NCI-H82 (cell line): ENCODE results near the gene DNM3.
"Not testable (repeated sequence)": the region's sequence is repeated elsewhere in the genome, so short reads cannot be mapped to it uniquely, and the experiment has no call there.

Source experiments
- DNase-seq: peaks from one replicate; lab custom pipeline; 2025; lab: John Stamatoyannopoulos, UW

DNM3 gene

GRCh38 chr1:171841050-171841910 lies at the start of gene DNM3:
TSS of gene DNM3 (plus strand) at chr1:171841498. CDS start at chr1:171841657, 159 bp downstream.
- DNase-seq, result peak; percentile 90

GRCh38 chr1:171792656-171793369 lies 48.5 kb upstream of the DNM3 start:
- DNase-seq, result no peak

GRCh38 chr1:171793636-171794035 lies 47.7 kb upstream of the DNM3 start:
- no peak for DNase-seq

- no peak for DNase-seq
Observed at GRCh38 chr1:171794085-171794484, 47.2 kb upstream of the DNM3 start.

- DNase-seq, result no peak
Observed at GRCh38 chr1:171796592-171796991, 44.7 kb upstream of the DNM3 start.

GRCh38 chr1:171798311-171798710 lies 43.0 kb upstream of the DNM3 start:
- DNase-seq, result no peak

GRCh38 chr1:171798765-171799164 lies 42.5 kb upstream of the DNM3 start:
- DNase-seq, result no peak

GRCh38 chr1:171799166-171799565 lies 42.1 kb upstream of the DNM3 start:
- no peak for DNase-seq

GRCh38 chr1:171799698-171800097 lies 41.6 kb upstream of the DNM3 start:
- DNase-seq, result not testable (repeated sequence)

GRCh38 chr1:171800342-171800741 lies 41.0 kb upstream of the DNM3 start:
- peak; percentile 57 for DNase-seq

GRCh38 chr1:171800851-171801250 lies 40.4 kb upstream of the DNM3 start:
- no peak for DNase-seq

- DNase-seq, result peak; percentile 87
Observed at GRCh38 chr1:171801487-171801891, 39.8 kb upstream of the DNM3 start.

GRCh38 chr1:171802207-171802606 lies 39.1 kb upstream of the DNM3 start:
- DNase-seq, result peak; percentile 63

- DNase-seq, result no peak
Observed at GRCh38 chr1:171803045-171803444, 38.3 kb upstream of the DNM3 start.

- no peak for DNase-seq
Observed at GRCh38 chr1:171803461-171804022, 37.8 kb upstream of the DNM3 start.

GRCh38 chr1:171805395-171806115 lies 35.7 kb upstream of the DNM3 start:
- DNase-seq, result peak; percentile 99

- DNase-seq, result no peak
Observed at GRCh38 chr1:171807556-171807955, 33.7 kb upstream of the DNM3 start.

- no peak for DNase-seq
Observed at GRCh38 chr1:171809834-171810233, 31.5 kb upstream of the DNM3 start.

- no peak for DNase-seq
Observed at GRCh38 chr1:171811672-171812071, 29.6 kb upstream of the DNM3 start.

- DNase-seq, result no peak
Observed at GRCh38 chr1:171814692-171815091, 26.6 kb upstream of the DNM3 start.

- DNase-seq, result no peak
Observed at GRCh38 chr1:171816300-171816901, 24.9 kb upstream of the DNM3 start.
